ENCODE data around the gene CMTM7. TPM values are rescaled to one million over a fixed set of nuclear protein-coding genes. Genes with fewer than 3 reads are reported as not detected.

CMTM7 gene
- total RNA-seq, 6 experiments from 2014 or later, result 10.1 to 17.7 (median 15.7) TPM

DNA sequence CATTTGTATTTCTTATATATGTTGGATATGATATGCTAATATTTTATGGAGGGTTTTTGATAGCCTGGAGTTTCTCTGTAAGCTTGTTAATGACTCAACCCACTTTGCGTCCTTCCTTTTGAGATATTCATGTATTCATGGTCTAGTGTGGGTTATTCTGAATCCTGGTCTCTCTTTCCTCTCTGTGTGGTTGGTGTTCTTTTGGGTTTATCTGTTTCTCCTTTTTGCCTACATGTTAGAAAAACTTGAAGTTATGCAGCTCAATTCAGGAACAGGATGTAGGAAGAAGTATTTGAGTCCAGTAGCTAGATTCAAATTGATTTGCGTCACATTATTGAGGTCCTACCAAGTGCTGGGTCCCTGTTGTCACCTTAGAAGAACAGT lies 28.1 kb downstream of the CMTM7 start:
- Mint-ChIP-seq H3K27me3 (ENCODE audit: insufficient read depth) (peaks cover 3% of the 10 kb centered on the region), H3K9me3 (peaks cover 4% of the 10 kb centered on the region; the same call in 1 of the 2 replicates), H3K36me3 (ENCODE audit: low read depth) (peaks cover 16% of the 10 kb centered on the region), H3K27ac (peak overlapping the region; percentile 94), H3K4me1 (ENCODE audit: low read depth) (peaks cover 44% of the 10 kb centered on the region), H3K4me3 (peak overlapping the region; percentile 48)
- TF ChIP-seq CTCF (IDR thresholded peaks at IDR 0.05), result no peak
- no peak for DNase-seq

GRCh38 chr3:32420126-32421038 lies 28.7 kb downstream of the CMTM7 start:
- H3K36me3 Mint-ChIP-seq (ENCODE audit: low read depth), result peaks cover 16% of the 10 kb centered on the region
- peak overlapping the region; percentile 78 for H3K4me3 Mint-ChIP-seq
- peaks cover 4% of the 10 kb centered on the region; the same call in 1 of the 2 replicates for H3K9me3 Mint-ChIP-seq
- peaks cover 3% of the 10 kb centered on the region for H3K27me3 Mint-ChIP-seq (ENCODE audit: insufficient read depth)
- H3K27ac Mint-ChIP-seq, result peak overlapping the region; percentile 94
- peaks cover 42% of the 10 kb centered on the region for H3K4me1 Mint-ChIP-seq (ENCODE audit: low read depth)
- peak; percentile 38 for DNase-seq
- TF ChIP-seq CTCF (IDR thresholded peaks at IDR 0.05), result no peak; the same call in 1 of the 2 replicates

- Mint-ChIP-seq H3K9me3 (peaks cover 4% of the 10 kb centered on the region; the same call in 1 of the 2 replicates), H3K4me3 (peak overlapping the region; percentile 78), H3K4me1 (ENCODE audit: low read depth) (peaks cover 42% of the 10 kb centered on the region), H3K36me3 (ENCODE audit: low read depth) (peaks cover 16% of the 10 kb centered on the region), H3K27ac (peak overlapping the region; percentile 94), H3K27me3 (ENCODE audit: insufficient read depth) (peaks cover 3% of the 10 kb centered on the region)
- DNase-seq, result no peak
- TF ChIP-seq CTCF (IDR thresholded peaks at IDR 0.05), result no peak
Observed at GRCh38 chr3:32421185-32421584, 29.5 kb downstream of the CMTM7 start.

GRCh38 chr3:32421991-32422859 lies 30.6 kb downstream of the CMTM7 start:
- peak; percentile 75 for DNase-seq
- Mint-ChIP-seq H3K27me3 (ENCODE audit: insufficient read depth) (peaks cover 3% of the 10 kb centered on the region), H3K36me3 (ENCODE audit: low read depth) (peaks cover 16% of the 10 kb centered on the region), H3K4me1 (ENCODE audit: low read depth) (peaks cover 42% of the 10 kb centered on the region), H3K4me3 (peak overlapping the region; percentile 78), H3K27ac (peak overlapping the region; percentile 94), H3K9me3 (peaks cover 4% of the 10 kb centered on the region; the same call in 1 of the 2 replicates)
- TF ChIP-seq CTCF (IDR thresholded peaks at IDR 0.05), result no peak

GRCh38 chr3:32422943-32423342 lies 31.3 kb downstream of the CMTM7 start:
- no peak overlapping the region for H3K27ac Mint-ChIP-seq
- DNase-seq, result no peak
- H3K36me3 Mint-ChIP-seq (ENCODE audit: low read depth), result peaks cover 16% of the 10 kb centered on the region
- H3K4me3 Mint-ChIP-seq, result no peak overlapping the region
- no peak for TF ChIP-seq CTCF (IDR thresholded peaks at IDR 0.05)
- H3K4me1 Mint-ChIP-seq (ENCODE audit: low read depth), result peaks cover 42% of the 10 kb centered on the region
- H3K9me3 Mint-ChIP-seq, result peaks cover 4% of the 10 kb centered on the region; the same call in 1 of the 2 replicates
- peaks cover 3% of the 10 kb centered on the region for H3K27me3 Mint-ChIP-seq (ENCODE audit: insufficient read depth)

Data from HFFc6 (cell line).